RWPE1 (cell line): ENCODE results near the gene SSBP3.

ENCODE experiments used
- CTCF ChIA-PET: fragments of 350-600 bp; sonication (Branson Sonifier 250); formaldehyde crosslinking; extraction: SDS; loops from one replicate; lab custom pipeline; 2021; lab: Yijun Ruan, JAX
- POLR2A ChIA-PET: fragments of 400-600 bp; formaldehyde crosslinking; extraction: SDS; loops from one replicate; lab custom pipeline; 2020; ENCODE audit warnings: antibody characterized with exemption; ENCODE audit not compliant: low non-redundant PET; lab: Yijun Ruan, JAX
- DNase-seq: peaks from one replicate; pipeline ENCODE4 v3.0.0; 2012; ENCODE audit warnings: low spot score
- H3K27ac ChIP-seq: fragments of 450-650 bp; 2 replicates; pipeline ENCODE4 v1.5.1; 2017
- TF ChIP-seq, protein P1 (sequence below): fragments of 450-650 bp; conservative IDR thresholded peaks from 2 replicates; pipeline ENCODE4 v1.5.1; 2017; ENCODE audit warnings: low read depth, mild to moderate bottlenecking

Gene SSBP3

DNA sequence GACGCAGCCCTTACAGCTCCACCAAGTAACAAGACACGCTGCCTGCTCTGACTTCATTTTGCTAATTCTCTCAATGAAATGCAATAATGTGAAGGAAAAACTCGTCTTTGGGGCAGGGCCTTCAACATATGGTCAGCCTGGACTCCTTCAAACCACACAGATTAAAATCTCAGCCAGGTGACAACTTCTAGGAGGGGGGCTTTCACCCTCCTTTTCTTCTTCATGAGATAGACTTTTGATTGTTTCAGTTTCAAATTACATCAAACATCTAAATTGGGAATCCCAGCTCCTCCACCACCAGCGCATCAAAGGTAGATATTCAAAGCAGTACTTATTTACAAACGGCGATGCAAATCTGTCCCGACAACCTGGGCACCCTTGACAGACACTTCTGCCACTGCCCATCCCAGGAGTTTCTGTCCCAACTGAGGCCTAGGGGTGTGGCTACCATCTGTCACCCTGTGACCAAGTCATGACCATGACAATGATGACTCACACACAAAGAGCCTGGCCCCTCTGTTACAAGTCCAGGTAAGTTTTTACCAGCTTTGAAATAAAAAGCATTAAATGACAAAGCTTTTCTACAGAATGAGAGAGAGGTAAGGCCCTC is 29.7 kb downstream of the SSBP3 start:
- POLR2A ChIA-PET: no interaction called here
- TF ChIP-seq, protein P1, sequence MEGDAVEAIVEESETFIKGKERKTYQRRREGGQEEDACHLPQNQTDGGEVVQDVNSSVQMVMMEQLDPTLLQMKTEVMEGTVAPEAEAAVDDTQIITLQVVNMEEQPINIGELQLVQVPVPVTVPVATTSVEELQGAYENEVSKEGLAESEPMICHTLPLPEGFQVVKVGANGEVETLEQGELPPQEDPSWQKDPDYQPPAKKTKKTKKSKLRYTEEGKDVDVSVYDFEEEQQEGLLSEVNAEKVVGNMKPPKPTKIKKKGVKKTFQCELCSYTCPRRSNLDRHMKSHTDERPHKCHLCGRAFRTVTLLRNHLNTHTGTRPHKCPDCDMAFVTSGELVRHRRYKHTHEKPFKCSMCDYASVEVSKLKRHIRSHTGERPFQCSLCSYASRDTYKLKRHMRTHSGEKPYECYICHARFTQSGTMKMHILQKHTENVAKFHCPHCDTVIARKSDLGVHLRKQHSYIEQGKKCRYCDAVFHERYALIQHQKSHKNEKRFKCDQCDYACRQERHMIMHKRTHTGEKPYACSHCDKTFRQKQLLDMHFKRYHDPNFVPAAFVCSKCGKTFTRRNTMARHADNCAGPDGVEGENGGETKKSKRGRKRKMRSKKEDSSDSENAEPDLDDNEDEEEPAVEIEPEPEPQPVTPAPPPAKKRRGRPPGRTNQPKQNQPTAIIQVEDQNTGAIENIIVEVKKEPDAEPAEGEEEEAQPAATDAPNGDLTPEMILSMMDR: no peak
- CTCF ChIA-PET: interaction anchor here (0.6 kb wide), 1 partner anchor 20 kb away, joined by 3 read pairs; no protein-coding TSS in a partner anchor
- no peak overlapping the region for H3K27ac ChIP-seq
- no peak for DNase-seq

DNA sequence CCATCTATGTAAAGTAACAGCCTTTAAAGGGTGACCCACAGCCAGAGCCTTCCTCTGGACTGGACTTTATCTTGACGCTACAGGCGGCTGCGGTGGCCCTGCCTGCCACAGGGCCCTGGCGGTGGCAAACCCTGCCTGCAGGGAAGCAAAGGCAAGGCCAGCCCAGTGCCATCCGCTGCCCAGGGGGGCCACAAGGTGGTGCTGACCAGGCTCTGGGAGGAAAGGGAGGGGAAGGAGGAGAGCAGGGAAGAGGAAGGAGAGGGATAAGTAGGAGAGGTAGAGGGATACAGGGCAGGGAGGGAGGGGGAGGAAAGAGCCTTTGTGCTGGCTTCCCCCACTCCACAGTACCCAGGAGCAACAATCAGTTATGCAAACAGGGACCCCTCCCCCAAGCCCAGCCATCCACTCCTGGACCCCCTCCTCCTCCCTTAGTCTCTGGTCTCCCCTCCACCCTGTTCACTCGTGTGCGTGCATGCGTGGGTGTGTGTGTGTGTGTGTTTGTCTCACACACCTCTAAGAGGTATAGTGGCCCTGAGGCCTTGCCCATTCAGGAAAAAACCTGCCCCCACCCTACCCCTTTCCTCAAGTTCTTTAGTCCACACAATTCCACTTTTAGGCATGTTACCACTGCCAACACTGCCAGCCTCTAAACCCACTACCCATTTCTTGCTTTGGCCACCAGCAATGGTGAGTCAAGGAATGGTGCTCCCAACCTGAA is 30.3 kb downstream of the SSBP3 start:
- no peak for DNase-seq
- H3K27ac ChIP-seq: no peak overlapping the region
- TF ChIP-seq, protein P1: no peak
- ChIA-PET CTCF (no interaction called here), POLR2A (no interaction called here)

- DNase-seq: no peak
- ChIA-PET POLR2A (no interaction called here), CTCF (no interaction called here)
- H3K27ac ChIP-seq: no peak overlapping the region
- TF ChIP-seq, protein P1: no peak
These were observed 30.9 kb downstream of the SSBP3 start for GRCh38 chr1:54375298-54375697.

DNA sequence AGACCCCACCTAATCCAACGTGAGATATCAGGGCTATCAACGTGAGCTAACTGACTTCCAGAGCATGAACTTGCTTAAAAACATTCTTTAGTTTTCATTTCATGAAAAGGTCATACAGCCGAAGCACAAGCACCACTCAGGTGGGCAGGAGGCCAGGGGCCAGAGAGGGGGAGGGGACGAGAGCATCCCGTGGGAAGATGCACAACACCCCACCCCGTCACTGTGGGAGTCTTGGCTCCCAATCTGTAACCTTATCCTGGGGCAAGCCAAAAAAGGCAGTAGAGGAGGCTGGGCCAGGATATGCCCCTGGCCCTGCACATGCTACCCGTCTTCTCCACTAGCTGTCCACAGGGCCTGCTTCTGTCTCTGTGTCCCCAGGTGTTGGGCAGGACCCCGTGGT is 31.4 kb downstream of the SSBP3 start:
- ChIA-PET POLR2A (no interaction called here), CTCF (interaction anchor here (0.6 kb wide), 1 partner anchor 12 kb away, joined by 5 read pairs; no protein-coding TSS in a partner anchor)
- no peak overlapping the region for H3K27ac ChIP-seq
- DNase-seq: no peak
- TF ChIP-seq, protein P1: no peak

GRCh38 chr1:54372978-54373377 is 33.2 kb downstream of the SSBP3 start:
- CTCF ChIA-PET: interaction anchor here (0.6 kb wide), 1 partner anchor 22 kb away, joined by 7 read pairs; no protein-coding TSS in a partner anchor
- POLR2A ChIA-PET: no interaction called here
- no peak overlapping the region for H3K27ac ChIP-seq
- DNase-seq: no peak
- TF ChIP-seq, protein P1: no peak

DNA sequence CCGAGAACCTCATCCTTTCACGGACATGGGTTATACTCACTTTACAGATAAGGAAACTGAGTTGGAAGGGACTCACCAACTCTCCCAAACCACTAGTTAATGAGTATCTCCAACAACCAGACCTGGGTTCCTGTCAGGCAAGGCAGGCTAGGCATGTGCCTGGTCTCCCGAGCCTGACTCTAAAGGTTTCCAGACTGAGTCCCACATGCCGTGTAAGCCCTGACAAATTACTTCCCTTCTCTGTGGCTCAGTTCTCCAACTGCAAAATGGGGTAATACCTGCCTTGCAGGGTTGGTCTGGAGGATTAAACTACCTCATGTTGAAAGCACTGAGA is 34.3 kb downstream of the SSBP3 start:
- no peak overlapping the region for H3K27ac ChIP-seq
- POLR2A ChIA-PET: no interaction called here
- TF ChIP-seq, protein P1: no peak
- CTCF ChIA-PET: no interaction called here
- no peak for DNase-seq
